HepG2 (cell line): ENCODE results near the gene UNC5B. TPM values are rescaled to one million over a fixed set of nuclear protein-coding genes. Genes with fewer than 3 reads are reported as not detected.

Source experiments
- ATAC-seq: fragments of 200-7000 bp; cut with Tn5 transposase; 3 replicates; pipeline ENCODE4 v1.9.1; 2020; ENCODE audit warnings: mild to moderate bottlenecking, moderate library complexity
- BruUV-seq: library from RNA; stranded (reverse); fragments of 400-500 nt; replicated peaks from 2 replicates; lab custom pipeline; 2021; lab: Mats Ljungman, UMichigan
- CTCF ChIA-PET: fragments of 300-600 bp; formaldehyde crosslinking; extraction: SDS; loops from one replicate; lab custom pipeline; 2021; ENCODE audit warnings: low total read pairs, inconsistent platforms, low intra/inter-chr PET ratio; lab: Yijun Ruan, JAX
- POLR2A ChIA-PET: fragments of 350-600 bp; sonication (Branson Sonifier 250); formaldehyde crosslinking; loops from one replicate; lab custom pipeline; 2020; ENCODE audit warnings: antibody characterized with exemption, inconsistent platforms; lab: Yijun Ruan, JAX
- DNase-seq: peaks from one replicate; pipeline ENCODE4 v3.0.0-alpha.2; 2015; ENCODE audit warnings: low spot score
- FAIRE-seq: peaks from 3 replicates; lab custom pipeline; 2011; peaks lifted over from hg19 to GRCh38; lab: Jason Lieb, UNC
- H2AFZ ChIP-seq: one replicate; pipeline ENCODE4 v1.6.1; 2011; ENCODE audit warnings: low read length, inconsistent platforms
- H3K27ac ChIP-seq: fragments of 300-600 bp; 3 replicates; pipeline ENCODE4 v1.8.0; 2011; ENCODE audit warnings: mixed run types, mild to moderate bottlenecking, mixed read lengths, low read length, inconsistent platforms; ENCODE audit not compliant: insufficient read depth; ENCODE audit errors: extremely low read length
- H3K27me3 ChIP-seq, 2 experiments: fragments of 200-600 bp in 1 of 2; 2 replicates in 1 of 2; 3 replicates in 1 of 2; pipeline versions ENCODE4 v1.6.0 to v1.8.0; 2011; ENCODE audit warnings: low read length in 2 of 2, mild to moderate bottlenecking in 2 of 2, moderate library complexity in 2 of 2, inconsistent platforms in 1 of 2; ENCODE audit not compliant: insufficient read depth in 2 of 2, control insufficient read depth in 1 of 2
- H3K36me3 ChIP-seq, 2 experiments: fragments of 200-600 bp in 1 of 2; replicated peaks in 1 of 2; 2 replicates in 1 of 2; 3 replicates in 1 of 2; pipeline versions ENCODE4 v1.5.1 to v1.8.0; 2011; ENCODE audit warnings: low read length in 2 of 2, inconsistent platforms in 1 of 2; ENCODE audit not compliant: insufficient read depth in 2 of 2, control insufficient read depth in 1 of 2
- H3K4me1 ChIP-seq: 2 replicates; pipeline ENCODE4 v1.5.1; 2012; ENCODE audit warnings: low read length, inconsistent platforms; ENCODE audit not compliant: insufficient read depth
- H3K4me2 ChIP-seq: 2 replicates; pipeline ENCODE4 v1.6.0; 2011; ENCODE audit warnings: low read depth, low read length, inconsistent platforms
- H3K4me3 ChIP-seq, 3 experiments: fragments of 200-600 bp in 1 of 3; sonication (generic), shearing (Covaris generic) in 1 of 3; replicated peaks in 1 of 3; 2 replicates each; pipeline ENCODE4 v1.5.1; 2011 to 2016; ENCODE audit warnings: low read length in 3 of 3, inconsistent platforms in 2 of 3, low read depth in 2 of 3, mild to moderate bottlenecking in 2 of 3, control low read depth in 1 of 3, mixed read lengths in 1 of 3; ENCODE audit not compliant: insufficient read depth in 1 of 3
- H3K79me2 ChIP-seq: one replicate; pipeline ENCODE4 v1.6.1; 2011; ENCODE audit warnings: low read length, inconsistent platforms; ENCODE audit not compliant: insufficient read depth
- H3K9ac ChIP-seq: 2 replicates; pipeline ENCODE4 v1.6.0; 2011; ENCODE audit warnings: mild to moderate bottlenecking, low read depth, low read length, inconsistent platforms; ENCODE audit not compliant: insufficient read depth
- H3K9me3 ChIP-seq: 2 replicates; pipeline ENCODE4 v1.5.1; 2012; ENCODE audit warnings: mild to moderate bottlenecking, low read length
- H4K20me1 ChIP-seq: 2 replicates; pipeline ENCODE4 v1.6.0; 2011; ENCODE audit warnings: inconsistent platforms, mild to moderate bottlenecking, low read length, moderate library complexity; ENCODE audit not compliant: insufficient read depth
- CENPX ChIP-seq: sonication (generic); formaldehyde crosslinking; IDR thresholded peaks from 2 replicates; pipeline ENCODE4 v1.9.0; 2021; ENCODE audit warnings: mild to moderate bottlenecking, missing genetic modification reagents, moderate library complexity
- DZIP1 ChIP-seq: sonication (generic); formaldehyde crosslinking; IDR thresholded peaks from 2 replicates; pipeline ENCODE4 v1.5.0; 2020; ENCODE audit warnings: mild to moderate bottlenecking, missing genetic modification reagents
- ETV6 ChIP-seq: sonication (generic); formaldehyde crosslinking; conservative IDR thresholded peaks from 2 replicates; pipeline ENCODE4 v1.4.0; 2020; ENCODE audit warnings: missing genetic modification reagents
- FOXA1 ChIP-seq, 2 experiments: fragments of 450-650 bp in 1 of 2; sonication (generic) in 1 of 2; formaldehyde crosslinking in 1 of 2; IDR thresholded peaks; 2 replicates each; pipeline versions ENCODE4 v1.4.0 to v1.6.1; 2016 to 2020; ENCODE audit warnings: missing genetic modification reagents in 1 of 2
- GLI4 ChIP-seq: sonication (generic); formaldehyde crosslinking; IDR thresholded peaks from 2 replicates; pipeline ENCODE4 v1.5.1; 2020; ENCODE audit warnings: missing genetic modification reagents, mild to moderate bottlenecking, moderate library complexity, borderline replicate concordance
- IRF2 ChIP-seq: IDR thresholded peaks from 2 replicates; pipeline ENCODE4 v1.6.1; 2018; ENCODE audit warnings: missing genetic modification reagents, missing compliant biosample characterization
- MAFF ChIP-seq: IDR thresholded peaks from 2 replicates; pipeline ENCODE4 v1.6.1; 2011; ENCODE audit warnings: low read depth, low read length, improper control_type of control experiment
- MAFK ChIP-seq, 2 experiments: IDR thresholded peaks in 1 of 2; conservative IDR thresholded peaks in 1 of 2; 2 replicates each; pipeline ENCODE4 v1.6.1; 2011; ENCODE audit warnings: improper control_type of control experiment in 2 of 2, low read length in 2 of 2
- PHF8 ChIP-seq: sonication (generic); formaldehyde crosslinking; IDR thresholded peaks from 2 replicates; pipeline ENCODE4 v1.5.0; 2020; ENCODE audit warnings: missing genetic modification reagents
- TEAD2 ChIP-seq: sonication (generic); formaldehyde crosslinking; IDR thresholded peaks from 2 replicates; pipeline ENCODE4 v1.9.0; 2021; ENCODE audit warnings: missing genetic modification reagents
- XRCC5 ChIP-seq: fragments of 200-400 bp; formaldehyde crosslinking; optimal IDR thresholded peaks from 2 replicates; pipeline ENCODE3; 2017; ENCODE audit warnings: mild to moderate bottlenecking, low read length
- ZHX1 ChIP-seq: sonication (generic); formaldehyde crosslinking; IDR thresholded peaks from 2 replicates; pipeline ENCODE4 v1.8.1; 2022; ENCODE audit warnings: low read depth, mild to moderate bottlenecking, missing genetic modification reagents
- ZNF496 ChIP-seq: sonication (generic); formaldehyde crosslinking; IDR thresholded peaks from 2 replicates; pipeline ENCODE4 v1.8.1; 2023; ENCODE audit warnings: mild to moderate bottlenecking, moderate library complexity, missing genetic modification reagents; ENCODE audit not compliant: insufficient replicate concordance
- ZNF501 ChIP-seq: sonication (generic); formaldehyde crosslinking; IDR thresholded peaks from 2 replicates; pipeline ENCODE4 v1.5.1; 2020; ENCODE audit warnings: mild to moderate bottlenecking, moderate library complexity, missing genetic modification reagents
- ZNF839 ChIP-seq: sonication (generic); formaldehyde crosslinking; IDR thresholded peaks from 2 replicates; pipeline ENCODE4 v1.4.0; 2020; ENCODE audit warnings: missing genetic modification reagents, mild to moderate bottlenecking, borderline replicate concordance
- WGBS: methylation state at CpG from one replicate; pipeline ENCODE4 v1.1.6; 2017; ENCODE audit warnings: low lambda C conversion rate; 5-methylcytosine and 5-hydroxymethylcytosine counted together
- in situ Hi-C: cut with HindIII; loops from 2 replicates; pipeline ENCODE4 v1.10.0; 2017; ENCODE audit warnings: low pct_unique_long_range_greater_than_20kb; ENCODE audit not compliant: extremely low pct_ligation_motif_present
- intact Hi-C: fragments of 100-400 bp; cut with micrococcal nuclease; formaldehyde crosslinking; loops from one replicate; pipeline ENCODE4 v1.10.0; 2022; ENCODE audit not compliant: unreplicated experiment
- polyA plus RNA-seq, 8 experiments: library from polyadenylated mRNA; depleted of rRNA in 3 of 8; stranded (reverse) in 7 of 8; unstranded in 1 of 8; fragments of >200 nt; fragmentation: Illumina TruSeq in 4 of 8; extraction: Trizol in 4 of 8; gene quantifications; 2 replicates each; pipeline versions ENCODE4 v1.2.1 to v1.2.3, GENCODE V29; 2011 to 2016; ENCODE audit warnings: low read depth in 4 of 8, missing spikeins in 1 of 8, mixed read lengths in 1 of 8; ENCODE audit not compliant: insufficient read depth in 1 of 8
- total RNA-seq, 5 experiments: library from RNA; depleted of rRNA; stranded (reverse); fragments of >200 nt; fragmentation: Illumina TruSeq; extraction: Trizol; gene quantifications; 2 replicates each; pipeline ENCODE4 v1.2.3, GENCODE V29; 2016; ENCODE audit warnings: low read depth in 1 of 5

The UNC5B gene
- total and polyA plus RNA-seq, 2 of the 13 experiments (the other 11 are each of a cell fraction or from before 2014, with no cell fraction given): 0.07 TPM

- in situ Hi-C loops: loop anchor here (5.0 kb wide), 1 partner anchor 302 kb away; no protein-coding TSS in a partner anchor
- CTCF ChIA-PET: no interaction called here
Observed at GRCh38 chr10:71204746-71205145, 7.6 kb upstream of the UNC5B start.

GRCh38 chr10:71205468-71205867, 6.9 kb upstream of the UNC5B start:
- ATAC-seq: no peak
- Histone ChIP-seq H3K9me3 (no peaks in the 10 kb centered on the region), H4K20me1 (0 out of 2 replicates have a peak, but pooled peaks cover 3% of the 10 kb centered on the region), H2AFZ (no peak overlapping the region), H3K27ac (no peak overlapping the region), H3K4me3 (no peak overlapping the region), H3K4me1 (no peaks in the 10 kb centered on the region), H3K79me2 (no peaks in the 10 kb centered on the region), H3K4me2 (no peak overlapping the region), H3K27me3 (peaks cover 5 to 20% of the 10 kb centered on the region in 2 experiments; a peak in 3 of 5 replicates), H3K9ac (no peak overlapping the region), H3K36me3 (no peaks in the 10 kb centered on the region)
- in situ Hi-C loops (loop anchor here (5.0 kb wide), 1 partner anchor 303 kb away; no protein-coding TSS in a partner anchor), intact Hi-C loops (no loop called here)
- WGBS: 3% methylated on average over 4 of the region's 4 CpGs
- FAIRE-seq: no peak
- CTCF ChIA-PET: no interaction called here
- BruUV-seq: no TSS peak
- POLR2A ChIA-PET: no interaction called here
- DNase-seq: no peak
- TF ChIP-seq GLI4 (CRISPR knock-in tag) (no peak), CENPX (CRISPR knock-in tag) (no peak), XRCC5 (no peak), DZIP1 (CRISPR knock-in tag) (no peak), ETV6 (CRISPR knock-in tag) (no peak), ZNF501 (no peak), ZNF496 (no peak), TEAD2 (CRISPR knock-in tag) (no peak), ZNF839 (CRISPR knock-in tag) (no peak), PHF8 (no peak), ZHX1 (CRISPR knock-in tag) (no peak), FOXA1 (IDR thresholded peaks at IDR 0.05) (no peak), FOXA1 (CRISPR knock-in tag; IDR thresholded peaks at IDR 0.05) (no peak)

More at GRCh38 chr10:71204746-71205145, 7.6 kb upstream of the UNC5B start:
- no peaks in the 10 kb centered on the region for H3K79me2 ChIP-seq
- 0% methylated on average over 2 of the region's 2 CpGs for WGBS
- BruUV-seq: no TSS peak
- DNase-seq (no peak), ATAC-seq (no peak), FAIRE-seq (no peak)
- POLR2A ChIA-PET: no interaction called here
- H3K9me3 ChIP-seq: no peaks in the 10 kb centered on the region
- TF ChIP-seq MAFK (conservative IDR thresholded peaks at IDR 0.05 in 1 of 2, IDR thresholded peaks at IDR 0.05 in 1 of 2; ENCODE audit: low read length in 2 of 2): peak; percentile 32 to 76
- TF ChIP-seq MAFF: peak; percentile 63; the same call in 1 of the 2 replicates
- TF ChIP-seq IRF2 (CRISPR knock-in tag): no peak
- H2AFZ ChIP-seq: no peak overlapping the region
- no peak overlapping the region for H3K27ac ChIP-seq
- intact Hi-C loops: no loop called here
- 0 out of 2 replicates have a peak, but pooled peaks cover 1% of the 10 kb centered on the region for H4K20me1 ChIP-seq
- H3K27me3 ChIP-seq: peaks cover 2 to 16% of the 10 kb centered on the region in 2 experiments; a peak in 3 of 5 replicates
- H3K9ac ChIP-seq: no peak overlapping the region
- H3K36me3 ChIP-seq: no peaks in the 10 kb centered on the region
- H3K4me3 ChIP-seq: no peak overlapping the region
- no peak overlapping the region for H3K4me2 ChIP-seq
- H3K4me1 ChIP-seq: no peaks in the 10 kb centered on the region
